Astrocyte of the spinal cord (primary cell): Measurements from ENCODE around the gene DNM3.
"Not testable (repeated sequence)": the region's sequence is repeated elsewhere in the genome, so short reads cannot be mapped to it uniquely, and the experiment has no call there.

ENCODE experiments used
- DNase-seq: peaks from one replicate; pipeline ENCODE4 v3.0.0; 2011; ENCODE audit warnings: low read depth, low spot score
- H3K4me3 ChIP-seq: 2 replicates; pipeline ENCODE4 v1.5.1; 2011; ENCODE audit warnings: low read depth, mild to moderate bottlenecking, low read length, moderate library complexity
- in situ Hi-C: cut with HindIII; loops from 2 replicates; pipeline ENCODE4 v1.10.0; 2017; ENCODE audit warnings: low sequenced_read_pairs
- TF ChIP-seq, protein P1 (sequence below): IDR thresholded peaks from 2 replicates; pipeline ENCODE4 v1.5.1; 2012; ENCODE audit warnings: low read depth, mild to moderate bottlenecking, low read length, inconsistent platforms

DNM3 gene

DNA sequence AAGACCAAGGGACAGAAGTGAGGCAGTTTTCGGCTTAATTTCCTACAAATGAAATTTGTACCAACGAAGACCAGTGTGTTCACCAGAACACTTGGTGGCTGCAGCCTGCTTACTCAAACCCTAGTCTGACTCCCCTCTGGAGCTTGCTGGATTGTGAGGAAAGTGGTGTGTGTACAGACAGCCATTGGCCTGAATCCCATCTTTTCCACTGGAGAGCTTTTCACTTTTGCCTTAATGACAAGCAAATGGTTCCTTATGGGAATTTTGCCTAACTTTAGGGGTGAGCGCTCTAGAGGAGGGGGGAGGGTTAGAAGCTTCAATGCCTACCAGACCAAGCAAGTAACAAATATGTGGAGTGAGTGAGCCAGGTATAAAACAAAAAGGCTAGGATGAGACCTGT lies 42.5 kb upstream of the DNM3 start:
- in situ Hi-C loops: no loop called here
- no peak for DNase-seq
- no peak overlapping the region for H3K4me3 ChIP-seq
- TF ChIP-seq, protein P1, sequence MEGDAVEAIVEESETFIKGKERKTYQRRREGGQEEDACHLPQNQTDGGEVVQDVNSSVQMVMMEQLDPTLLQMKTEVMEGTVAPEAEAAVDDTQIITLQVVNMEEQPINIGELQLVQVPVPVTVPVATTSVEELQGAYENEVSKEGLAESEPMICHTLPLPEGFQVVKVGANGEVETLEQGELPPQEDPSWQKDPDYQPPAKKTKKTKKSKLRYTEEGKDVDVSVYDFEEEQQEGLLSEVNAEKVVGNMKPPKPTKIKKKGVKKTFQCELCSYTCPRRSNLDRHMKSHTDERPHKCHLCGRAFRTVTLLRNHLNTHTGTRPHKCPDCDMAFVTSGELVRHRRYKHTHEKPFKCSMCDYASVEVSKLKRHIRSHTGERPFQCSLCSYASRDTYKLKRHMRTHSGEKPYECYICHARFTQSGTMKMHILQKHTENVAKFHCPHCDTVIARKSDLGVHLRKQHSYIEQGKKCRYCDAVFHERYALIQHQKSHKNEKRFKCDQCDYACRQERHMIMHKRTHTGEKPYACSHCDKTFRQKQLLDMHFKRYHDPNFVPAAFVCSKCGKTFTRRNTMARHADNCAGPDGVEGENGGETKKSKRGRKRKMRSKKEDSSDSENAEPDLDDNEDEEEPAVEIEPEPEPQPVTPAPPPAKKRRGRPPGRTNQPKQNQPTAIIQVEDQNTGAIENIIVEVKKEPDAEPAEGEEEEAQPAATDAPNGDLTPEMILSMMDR: no peak

DNA sequence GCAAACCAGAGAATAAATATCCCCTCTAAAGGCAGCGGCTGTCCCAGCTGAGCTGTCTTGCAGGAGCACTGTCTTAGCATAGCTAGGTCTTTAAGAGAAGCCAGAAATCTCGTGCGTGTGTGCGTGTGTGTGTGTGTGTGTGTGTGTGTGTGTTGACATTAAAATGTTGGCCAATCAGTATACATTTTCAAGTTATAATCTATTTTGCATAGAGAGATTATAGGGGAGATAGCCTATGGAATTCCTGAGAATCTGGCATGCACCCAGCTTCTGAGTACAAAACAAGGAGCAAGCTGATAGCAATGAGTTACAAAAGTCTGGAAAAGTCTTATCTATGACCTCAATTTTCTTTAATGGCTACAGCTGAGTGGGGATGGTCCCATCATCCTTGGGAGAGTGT lies 42.1 kb upstream of the DNM3 start:
- no peak for DNase-seq
- TF ChIP-seq, protein P1: no peak
- in situ Hi-C loops: no loop called here
- no peak overlapping the region for H3K4me3 ChIP-seq

DNA sequence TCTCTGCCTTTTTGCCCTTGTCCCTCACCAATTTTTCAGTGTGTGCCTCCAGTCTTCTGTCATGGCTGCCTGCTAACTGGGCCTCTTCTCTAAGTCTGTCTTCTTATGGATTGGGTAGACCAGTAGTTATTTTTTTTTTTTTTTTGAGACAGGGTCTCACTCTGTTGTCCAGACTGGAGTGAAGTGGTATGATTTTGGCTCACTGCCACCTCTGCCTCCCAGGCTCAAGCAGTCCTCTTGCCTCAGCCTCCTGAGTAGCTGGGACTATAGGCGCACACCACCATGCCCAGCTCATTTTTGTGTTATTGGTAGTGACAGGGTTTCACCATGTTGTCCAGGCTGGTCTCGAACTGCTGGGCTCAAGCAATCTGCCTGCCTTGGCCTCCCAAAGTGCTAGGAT lies 41.6 kb upstream of the DNM3 start:
- DNase-seq, H3K4me3 ChIP-seq, in situ Hi-C loops: not testable (repeated sequence)

DNA sequence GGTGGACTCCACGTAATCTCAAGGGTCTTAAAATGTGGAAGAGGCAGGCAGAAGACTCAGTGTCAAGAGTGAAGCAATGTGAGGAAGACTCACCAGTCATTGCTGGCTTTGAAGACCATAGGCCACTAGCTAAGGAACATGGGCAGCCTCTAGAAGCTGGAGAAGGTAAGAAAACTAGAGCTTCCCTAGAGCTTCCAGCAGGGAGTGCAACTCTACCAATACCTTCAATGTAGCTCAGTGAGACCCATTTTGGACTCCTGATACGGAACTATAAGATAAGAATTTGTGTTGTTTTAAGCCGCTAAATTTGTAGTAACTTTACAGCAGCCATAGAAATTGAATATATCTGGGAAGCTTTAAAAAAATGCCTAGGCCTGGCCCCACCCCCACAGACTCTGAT lies 41.0 kb upstream of the DNM3 start:
- H3K4me3 ChIP-seq: no peak overlapping the region
- DNase-seq: no peak
- TF ChIP-seq, protein P1: no peak
- in situ Hi-C loops: no loop called here

DNA sequence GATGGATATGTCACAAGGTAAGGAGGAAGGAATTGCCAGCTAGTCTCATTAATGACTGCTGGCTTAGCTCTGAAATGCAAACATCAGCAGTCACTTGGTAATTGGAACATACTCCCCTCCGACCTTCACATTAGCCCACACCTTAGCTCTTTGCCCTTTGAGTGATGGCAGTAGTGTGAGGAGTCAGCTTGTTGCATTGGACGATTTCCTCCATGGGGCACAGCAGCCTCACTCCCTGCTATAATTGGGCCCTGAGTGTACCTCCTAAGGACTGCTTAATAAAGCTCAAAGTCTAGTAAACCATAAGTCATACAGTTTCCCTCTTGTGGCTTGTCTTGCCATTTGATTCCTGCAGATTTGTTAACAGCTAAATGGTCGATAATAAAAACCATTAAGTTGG lies 40.4 kb upstream of the DNM3 start:
- TF ChIP-seq, protein P1: no peak
- H3K4me3 ChIP-seq: no peak overlapping the region
- DNase-seq: no peak
- in situ Hi-C loops: no loop called here

DNA sequence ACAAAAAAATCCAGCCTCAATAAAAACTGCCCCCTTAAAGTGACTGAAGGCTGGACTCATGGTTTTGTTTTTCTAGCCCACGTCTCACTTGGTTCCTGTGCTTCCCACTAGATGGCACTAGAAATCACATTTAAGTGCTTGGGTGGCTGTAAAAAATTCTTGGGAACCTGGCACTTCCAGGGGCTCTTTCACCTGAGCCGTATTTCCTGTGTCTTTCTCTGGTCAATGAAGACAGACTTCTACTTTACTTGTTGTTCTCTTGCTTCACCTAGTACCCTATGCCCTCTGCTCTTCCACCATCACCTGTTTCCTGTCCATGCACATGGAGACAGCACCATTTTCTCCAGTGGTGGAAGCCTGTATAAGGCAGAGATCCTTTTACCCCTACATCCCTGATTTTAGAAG lies 39.8 kb upstream of the DNM3 start:
- peak; percentile 38 for DNase-seq
- no peak overlapping the region for H3K4me3 ChIP-seq
- TF ChIP-seq, protein P1: peak; percentile 75
- in situ Hi-C loops: no loop called here

DNA sequence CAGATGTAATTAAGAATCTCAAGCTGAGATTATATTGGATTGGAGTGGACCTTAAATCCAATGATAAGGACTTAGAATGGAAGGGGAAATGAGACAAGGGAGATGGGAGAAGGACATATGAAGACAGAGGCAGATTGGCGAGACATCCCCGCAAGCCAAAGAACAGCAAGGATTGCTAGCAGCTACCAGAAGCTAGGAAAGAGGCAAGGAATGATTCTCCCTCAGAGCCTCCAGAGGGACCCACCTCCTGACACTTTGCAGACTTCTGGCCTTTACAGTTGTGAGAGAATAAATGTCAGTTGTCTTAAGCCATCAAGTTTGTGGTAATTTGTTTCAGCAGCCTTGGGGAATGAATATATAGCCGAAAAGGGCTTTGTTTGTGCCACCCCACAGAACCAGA lies 39.1 kb upstream of the DNM3 start:
- DNase-seq: no peak
- no peak overlapping the region for H3K4me3 ChIP-seq
- in situ Hi-C loops: no loop called here
- TF ChIP-seq, protein P1: no peak
